Keratinocyte (primary cell): Measurements from ENCODE around the gene CACNB4. TPM values are rescaled to one million over a fixed set of nuclear protein-coding genes. Genes with fewer than 3 reads are reported as not detected.
A peak's percentile ranks its signal among the peaks of the same experiment; 100 is the strongest.

Experiments
- DNase-seq: peaks from one replicate; pipeline ENCODE4 v3.0.0-alpha.2; 2011; ENCODE audit warnings: low read depth, missing footprints, low spot score
- FAIRE-seq: peaks from 2 replicates; lab custom pipeline; 2011; peaks lifted over from hg19 to GRCh38; lab: Jason Lieb, UNC
- H2AFZ ChIP-seq: 2 replicates; pipeline ENCODE4 v1.6.0; 2012; ENCODE audit warnings: low read length, control low read depth, inconsistent platforms; ENCODE audit not compliant: control insufficient read depth
- H3K27ac ChIP-seq: 2 replicates; pipeline ENCODE4 v1.5.1; 2011; ENCODE audit warnings: low read length; ENCODE audit not compliant: control insufficient read depth, insufficient read depth
- H3K27me3 ChIP-seq: 3 replicates; pipeline ENCODE4 v1.6.0; 2011; ENCODE audit warnings: low read length; ENCODE audit not compliant: control insufficient read depth, insufficient read depth; ENCODE audit errors: extremely low read depth
- H3K36me3 ChIP-seq, 2 experiments: 2 replicates in 1 of 2; 3 replicates in 1 of 2; pipeline ENCODE4 v1.5.1; 2011; ENCODE audit warnings: low read length in 2 of 2, mild to moderate bottlenecking in 1 of 2; ENCODE audit not compliant: control insufficient read depth in 2 of 2, insufficient read depth in 2 of 2; ENCODE audit errors: extremely low read depth in 1 of 2
- H3K4me1 ChIP-seq: 3 replicates; pipeline ENCODE4 v1.5.1; 2011; ENCODE audit warnings: low read length; ENCODE audit not compliant: control insufficient read depth, insufficient read depth; ENCODE audit errors: extremely low read depth
- H3K4me2 ChIP-seq: 3 replicates; pipeline ENCODE4 v1.6.0; 2011; ENCODE audit warnings: low read depth, low read length; ENCODE audit not compliant: control insufficient read depth, insufficient read depth; ENCODE audit errors: extremely low read depth
- H3K4me3 ChIP-seq, 3 experiments: fragments of 200-600 bp in 1 of 3; sonication (generic) in 1 of 3; 2 replicates in 2 of 3; 3 replicates in 1 of 3; pipeline ENCODE4 v1.5.1; 2011 to 2016; ENCODE audit warnings: low read length in 3 of 3, mild to moderate bottlenecking in 3 of 3, control low read depth in 2 of 3, inconsistent platforms in 1 of 3, low read depth in 1 of 3, mixed read lengths in 1 of 3, mixed run types in 1 of 3, moderate library complexity in 1 of 3; ENCODE audit not compliant: control insufficient read depth in 2 of 3, insufficient read depth in 2 of 3; ENCODE audit errors: extremely low read depth in 1 of 3
- H3K79me2 ChIP-seq: 2 replicates; pipeline ENCODE4 v1.6.0; 2012; ENCODE audit warnings: low read length; ENCODE audit not compliant: control insufficient read depth, insufficient read depth
- H3K9ac ChIP-seq: 3 replicates; pipeline ENCODE4 v1.6.0; 2011; ENCODE audit warnings: low read length; ENCODE audit not compliant: control insufficient read depth, insufficient read depth; ENCODE audit errors: extremely low read depth
- H3K9me1 ChIP-seq: 3 replicates; pipeline ENCODE4 v1.6.0; 2011; ENCODE audit warnings: low read length; ENCODE audit not compliant: control insufficient read depth, insufficient read depth; ENCODE audit errors: extremely low read depth
- H3K9me3 ChIP-seq: 2 replicates; pipeline ENCODE4 v1.5.1; 2012; ENCODE audit warnings: low read depth, low read length; ENCODE audit not compliant: control insufficient read depth
- H4K20me1 ChIP-seq: 3 replicates; pipeline ENCODE4 v1.6.0; 2011; ENCODE audit warnings: low read length; ENCODE audit not compliant: control insufficient read depth, insufficient read depth; ENCODE audit errors: extremely low read depth
- EZH2 ChIP-seq: IDR thresholded peaks from one replicate; pipeline ENCODE4 v1.6.1; 2012; ENCODE audit warnings: inconsistent platforms, mild to moderate bottlenecking, low read length, moderate library complexity
- dilution Hi-C: fragments of 300-500 bp; cut with MboI; formaldehyde crosslinking; loops from one replicate; pipeline ENCODE4 v1.7.0; 2020; ENCODE audit warnings: low sequenced_read_pairs; ENCODE audit not compliant: extremely low pct_ligation_motif_present
- polyA plus RNA-seq, 5 experiments: library from polyadenylated mRNA; depleted of rRNA in 3 of 5; stranded (reverse) in 3 of 5; stranded (forward) in 1 of 5; unstranded in 1 of 5; fragments of >200 nt; gene quantifications; 1 replicate in 1 of 5; 2 replicates in 3 of 5; 3 replicates in 1 of 5; pipeline versions ENCODE4 v1.2.1 to v1.2.3, GENCODE V29; 2011 to 2012; ENCODE audit warnings: missing spikeins in 2 of 5, low read depth in 1 of 5, low replicate concordance in 1 of 5
- TF ChIP-seq, protein P1 (sequence below), 3 experiments: IDR thresholded peaks in 1 of 3; conservative IDR thresholded peaks in 1 of 3; optimal IDR thresholded peaks in 1 of 3; 2 replicates in 2 of 3; 3 replicates in 1 of 3; pipeline versions ENCODE3 to v1.5.1; 2011; ENCODE audit warnings: low read length in 3 of 3, mild to moderate bottlenecking in 3 of 3, moderate library complexity in 2 of 3, control low read depth in 1 of 3, inconsistent platforms in 1 of 3; ENCODE audit not compliant: insufficient read depth in 2 of 3; ENCODE audit errors: extremely low read depth in 1 of 3

The CACNB4 gene
- polyA plus RNA-seq, 1 donor (not counting 4 experiments of a cell fraction or from before 2014, with no cell fraction given), result 0.30 TPM

GRCh38 chr2:151826737-151827157 lies 272.1 kb downstream of the CACNB4 start:
- Histone ChIP-seq H3K27ac (peak overlapping the region; percentile 80), H3K9ac (peak overlapping the region; percentile 92), H3K36me3 (no peaks in the 10 kb centered on the region), H3K79me2 (peaks cover 62% of the 10 kb centered on the region), H3K27me3 (no peaks in the 10 kb centered on the region), H2AFZ (no peak overlapping the region), H3K9me1 (no peaks in the 10 kb centered on the region), H4K20me1 (peaks cover 8% of the 10 kb centered on the region), H3K4me1 (peaks cover 25% of the 10 kb centered on the region), H3K4me2 (peak overlapping the region; percentile 91), H3K4me3 (peak overlapping the region; percentile 81 to 100 (median 97)), H3K9me3 (no peaks in the 10 kb centered on the region)
- dilution Hi-C loops, result no loop called here
- TF ChIP-seq, protein P1, sequence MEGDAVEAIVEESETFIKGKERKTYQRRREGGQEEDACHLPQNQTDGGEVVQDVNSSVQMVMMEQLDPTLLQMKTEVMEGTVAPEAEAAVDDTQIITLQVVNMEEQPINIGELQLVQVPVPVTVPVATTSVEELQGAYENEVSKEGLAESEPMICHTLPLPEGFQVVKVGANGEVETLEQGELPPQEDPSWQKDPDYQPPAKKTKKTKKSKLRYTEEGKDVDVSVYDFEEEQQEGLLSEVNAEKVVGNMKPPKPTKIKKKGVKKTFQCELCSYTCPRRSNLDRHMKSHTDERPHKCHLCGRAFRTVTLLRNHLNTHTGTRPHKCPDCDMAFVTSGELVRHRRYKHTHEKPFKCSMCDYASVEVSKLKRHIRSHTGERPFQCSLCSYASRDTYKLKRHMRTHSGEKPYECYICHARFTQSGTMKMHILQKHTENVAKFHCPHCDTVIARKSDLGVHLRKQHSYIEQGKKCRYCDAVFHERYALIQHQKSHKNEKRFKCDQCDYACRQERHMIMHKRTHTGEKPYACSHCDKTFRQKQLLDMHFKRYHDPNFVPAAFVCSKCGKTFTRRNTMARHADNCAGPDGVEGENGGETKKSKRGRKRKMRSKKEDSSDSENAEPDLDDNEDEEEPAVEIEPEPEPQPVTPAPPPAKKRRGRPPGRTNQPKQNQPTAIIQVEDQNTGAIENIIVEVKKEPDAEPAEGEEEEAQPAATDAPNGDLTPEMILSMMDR (optimal IDR thresholded peaks at IDR 0.05 in 1 of 3, IDR thresholded peaks at IDR 0.05 in 1 of 3, conservative IDR thresholded peaks at IDR 0.05 in 1 of 3; ENCODE audit: extremely low read depth in 1 of 3, insufficient read depth in 2 of 3, low read length in 3 of 3), result no peak
- TF ChIP-seq EZH2, result no peak
- no peak for DNase-seq
- peak; percentile 43 for FAIRE-seq

- H3K79me2 ChIP-seq, result peaks cover 78% of the 10 kb centered on the region
- no peaks in the 10 kb centered on the region for H3K9me3 ChIP-seq
- dilution Hi-C loops, result no loop called here
- FAIRE-seq (peak; percentile 23), DNase-seq (no peak)
- no peak for TF ChIP-seq EZH2
- TF ChIP-seq, protein P1 (optimal IDR thresholded peaks at IDR 0.05 in 1 of 3, IDR thresholded peaks at IDR 0.05 in 1 of 3, conservative IDR thresholded peaks at IDR 0.05 in 1 of 3; ENCODE audit: extremely low read depth in 1 of 3, insufficient read depth in 2 of 3, low read length in 3 of 3), result no peak
- no peaks in the 10 kb centered on the region for H3K36me3 ChIP-seq
- H4K20me1 ChIP-seq, result peaks cover 10% of the 10 kb centered on the region
- no peaks in the 10 kb centered on the region for H3K27me3 ChIP-seq
- no peak overlapping the region for H3K27ac ChIP-seq
- peaks cover 25% of the 10 kb centered on the region for H3K4me1 ChIP-seq
- peak overlapping the region; percentile 39 for H3K4me2 ChIP-seq
- H3K9me1 ChIP-seq, result no peaks in the 10 kb centered on the region
- H3K4me3 ChIP-seq, result no peak overlapping the region
- H3K9ac ChIP-seq, result no peak overlapping the region
- H2AFZ ChIP-seq, result no peak overlapping the region
Measured at GRCh38 chr2:151824886-151825285, 274.0 kb downstream of the CACNB4 start.
